Testis (tissue), 3 donors: ENCODE results near the gene EPHA6. TPM values are rescaled to one million over a fixed set of nuclear protein-coding genes. Genes with fewer than 3 reads are reported as not detected.
"Not testable (repeated sequence)": the region's sequence is repeated elsewhere in the genome, so short reads cannot be mapped to it uniquely, and the experiment has no call there.

ENCODE experiments used
- DNase-seq: peaks from one replicate; pipeline ENCODE4 v3.0.0-alpha.2; 2019
- H3K27ac ChIP-seq, 2 donors: fragments of 200-600 bp; sonication (generic); one replicate each; pipeline ENCODE4 v1.5.1; 2019
- H3K27me3 ChIP-seq: fragments of 200-600 bp; sonication (generic); one replicate; pipeline ENCODE4 v1.5.1; 2019
- H3K36me3 ChIP-seq: fragments of 200-600 bp; sonication (generic); one replicate; pipeline ENCODE4 v1.5.1; 2017; ENCODE audit warnings: low read depth; ENCODE audit errors: missing control alignments
- H3K4me1 ChIP-seq: fragments of 200-600 bp; sonication (generic); one replicate; pipeline ENCODE4 v1.5.1; 2019
- H3K4me3 ChIP-seq, 2 donors: fragments of 200-600 bp; sonication (generic); one replicate each; pipeline ENCODE4 v1.5.1; 2017 to 2019
- H3K9me3 ChIP-seq: fragments of 200-600 bp; sonication (generic); one replicate; pipeline ENCODE4 v1.5.1; 2017
- POLR2A ChIP-seq: fragments of 450-650 bp; IDR thresholded peaks from one replicate; pipeline ENCODE4 v1.6.1; 2017; ENCODE audit warnings: antibody characterized with exemption, mild to moderate bottlenecking, moderate library complexity
- WGBS, 2 donors: methylation state at CpG; one replicate each; pipeline ENCODE4 v1.1.5; 2018; 5-methylcytosine and 5-hydroxymethylcytosine counted together
- intact Hi-C: fragments of 100-400 bp; cut with DNase I; formaldehyde crosslinking; loops from one replicate; pipeline ENCODE4 v1.15.1; 2023; ENCODE audit warnings: low total_unique reads
- polyA plus RNA-seq: library from polyadenylated mRNA; stranded (reverse); fragments of 350-450 nt; fragmentation: Illumina TruSeq; extraction: RNeasy Lipid Tissue Mini Kit (QIAGEN cat#74804); gene quantifications from one replicate; pipeline ENCODE4 v1.2.3, GENCODE V29; 2014; ENCODE audit warnings: low read depth, low replicate concordance; ENCODE audit not compliant: insufficient read depth
- total RNA-seq, 2 donors: library from RNA; depleted of rRNA; stranded (reverse); fragments of >200 nt; gene quantifications; one replicate each; pipeline ENCODE4 v1.2.3, GENCODE V29; 2016
- TF ChIP-seq, protein P1 (sequence below), 3 experiments: fragments of 450-650 bp in 2 of 3; fragments of 200-600 bp in 1 of 3; sonication (generic) in 1 of 3; IDR thresholded peaks; one replicate each; pipeline ENCODE4 v1.5.1; 2016 to 2019; ENCODE audit warnings: antibody characterized with exemption in 3 of 3, mild to moderate bottlenecking in 2 of 3, moderate library complexity in 1 of 3

The EPHA6 gene
- total and polyA plus RNA-seq, 3 donors from 2014 or later = 9.8 to 33.0 (median 21.2) TPM

DNA sequence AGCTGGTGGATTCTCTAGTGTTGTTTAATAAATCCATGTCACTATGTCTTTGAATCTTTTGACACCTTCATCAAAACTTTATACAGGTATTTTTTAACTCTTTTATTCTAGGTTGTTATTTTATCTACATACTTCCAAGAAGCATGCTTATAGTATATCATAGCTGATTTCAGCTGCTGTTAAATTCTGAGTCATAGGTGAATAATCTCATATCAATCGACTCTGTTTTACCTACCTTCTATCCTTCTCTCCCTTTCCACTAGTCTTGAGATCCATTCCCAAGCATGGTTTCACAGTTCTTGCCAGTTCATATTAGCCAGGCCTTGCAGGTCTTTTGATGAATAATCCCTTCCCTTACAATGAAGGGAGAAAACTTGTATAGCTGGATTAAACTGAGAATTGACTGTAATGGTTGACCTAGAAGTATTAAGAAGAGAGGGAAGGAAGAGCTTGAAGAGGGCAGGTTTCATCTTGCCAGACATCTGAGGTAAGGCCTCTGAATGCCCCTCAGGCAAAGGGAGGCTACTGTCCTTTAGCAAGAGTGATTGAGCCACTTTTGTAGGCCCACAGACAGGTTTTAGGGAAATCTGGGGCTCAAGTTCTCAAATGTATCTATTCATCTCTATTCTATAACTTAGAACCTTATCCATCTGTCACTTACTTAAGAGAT is 146.4 kb downstream of the EPHA6 start:
- Histone ChIP-seq H3K27me3 (no peaks in the 10 kb centered on the region), H3K36me3 (no peaks in the 10 kb centered on the region), H3K9me3 (no peaks in the 10 kb centered on the region), H3K4me3 (no peak overlapping the region), H3K27ac (no peak overlapping the region), H3K4me1 (no peaks in the 10 kb centered on the region)
- intact Hi-C loops = no loop called here
- 85 to 93% methylated on average over 1 of the region's 1 CpG for WGBS, 2 donors
- TF ChIP-seq POLR2A = no peak
- TF ChIP-seq, protein P1, sequence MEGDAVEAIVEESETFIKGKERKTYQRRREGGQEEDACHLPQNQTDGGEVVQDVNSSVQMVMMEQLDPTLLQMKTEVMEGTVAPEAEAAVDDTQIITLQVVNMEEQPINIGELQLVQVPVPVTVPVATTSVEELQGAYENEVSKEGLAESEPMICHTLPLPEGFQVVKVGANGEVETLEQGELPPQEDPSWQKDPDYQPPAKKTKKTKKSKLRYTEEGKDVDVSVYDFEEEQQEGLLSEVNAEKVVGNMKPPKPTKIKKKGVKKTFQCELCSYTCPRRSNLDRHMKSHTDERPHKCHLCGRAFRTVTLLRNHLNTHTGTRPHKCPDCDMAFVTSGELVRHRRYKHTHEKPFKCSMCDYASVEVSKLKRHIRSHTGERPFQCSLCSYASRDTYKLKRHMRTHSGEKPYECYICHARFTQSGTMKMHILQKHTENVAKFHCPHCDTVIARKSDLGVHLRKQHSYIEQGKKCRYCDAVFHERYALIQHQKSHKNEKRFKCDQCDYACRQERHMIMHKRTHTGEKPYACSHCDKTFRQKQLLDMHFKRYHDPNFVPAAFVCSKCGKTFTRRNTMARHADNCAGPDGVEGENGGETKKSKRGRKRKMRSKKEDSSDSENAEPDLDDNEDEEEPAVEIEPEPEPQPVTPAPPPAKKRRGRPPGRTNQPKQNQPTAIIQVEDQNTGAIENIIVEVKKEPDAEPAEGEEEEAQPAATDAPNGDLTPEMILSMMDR (IDR thresholded peaks at IDR 0.05) = no peak
- DNase-seq = no peak

DNA sequence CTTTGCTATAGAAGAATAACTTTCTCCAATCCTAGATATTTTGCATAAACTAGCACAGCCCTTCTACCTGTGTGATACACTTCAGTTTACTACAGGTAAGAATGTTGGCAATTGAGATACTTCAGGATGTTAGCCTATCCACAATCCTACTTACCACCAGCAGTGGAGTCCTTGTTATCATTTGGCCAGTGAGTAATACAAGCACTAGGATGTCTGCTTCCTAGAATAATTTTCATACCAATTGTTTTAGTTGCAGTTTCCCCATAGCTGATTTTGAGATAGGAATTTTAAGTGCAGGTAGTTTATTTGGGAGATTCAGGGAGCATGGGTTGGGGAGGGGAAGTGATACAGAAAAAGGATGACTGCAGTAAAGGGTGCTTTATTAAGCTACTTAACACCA is 147.2 kb downstream of the EPHA6 start:
- H3K27me3 ChIP-seq = no peaks in the 10 kb centered on the region
- no peak overlapping the region for H3K27ac ChIP-seq
- H3K36me3 ChIP-seq = no peaks in the 10 kb centered on the region
- DNase-seq = no peak
- H3K4me3 ChIP-seq = no peak overlapping the region
- H3K4me1 ChIP-seq = no peaks in the 10 kb centered on the region
- intact Hi-C loops = no loop called here
- H3K9me3 ChIP-seq = no peaks in the 10 kb centered on the region
- TF ChIP-seq, protein P1 (IDR thresholded peaks at IDR 0.05) = no peak
- TF ChIP-seq POLR2A = no peak

DNA sequence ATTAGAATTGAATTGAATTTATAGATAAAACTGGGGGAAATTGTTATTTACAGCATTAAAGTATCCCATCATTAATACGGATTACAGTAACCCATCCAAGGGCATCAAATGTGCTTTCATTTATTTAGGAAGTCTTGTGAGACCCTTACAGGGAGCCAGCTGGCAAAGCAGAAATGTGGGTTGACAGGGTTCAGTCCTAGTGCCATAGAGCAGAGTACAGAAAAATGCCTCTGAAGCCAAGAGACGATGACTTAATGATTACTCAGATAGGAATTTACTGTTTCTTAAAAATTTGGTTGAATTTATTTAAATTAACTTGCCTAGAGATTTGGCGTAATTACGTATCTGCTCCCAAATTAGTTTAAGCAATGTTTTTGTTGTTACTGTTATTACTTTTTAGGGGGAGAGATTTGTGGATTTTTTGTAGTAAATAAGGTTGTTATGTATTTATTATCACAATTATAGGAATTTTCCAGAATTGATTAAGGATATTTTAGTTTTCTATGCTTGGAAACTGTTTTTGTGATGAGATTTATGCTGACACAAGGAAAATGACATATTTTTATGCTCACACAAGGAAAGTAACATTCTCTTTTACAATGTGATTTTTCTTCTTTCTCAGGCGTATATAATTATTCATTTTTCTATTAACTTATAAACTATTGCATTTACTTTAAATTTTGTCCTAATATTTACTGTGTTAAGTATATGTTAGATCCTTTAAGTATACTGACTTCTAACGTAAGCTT is 152.0 kb downstream of the EPHA6 start:
- 89 to 91% methylated on average over 6 of the region's 6 CpGs for WGBS, 2 donors
- DNase-seq = no peak
- intact Hi-C loops = no loop called here
- Histone ChIP-seq H3K36me3 (no peaks in the 10 kb centered on the region), H3K9me3 (no peaks in the 10 kb centered on the region), H3K27ac (no peak overlapping the region), H3K4me3 (no peak overlapping the region), H3K4me1 (no peaks in the 10 kb centered on the region), H3K27me3 (no peaks in the 10 kb centered on the region)
- no peak for TF ChIP-seq POLR2A
- TF ChIP-seq, protein P1 (IDR thresholded peaks at IDR 0.05) = no peak

DNA sequence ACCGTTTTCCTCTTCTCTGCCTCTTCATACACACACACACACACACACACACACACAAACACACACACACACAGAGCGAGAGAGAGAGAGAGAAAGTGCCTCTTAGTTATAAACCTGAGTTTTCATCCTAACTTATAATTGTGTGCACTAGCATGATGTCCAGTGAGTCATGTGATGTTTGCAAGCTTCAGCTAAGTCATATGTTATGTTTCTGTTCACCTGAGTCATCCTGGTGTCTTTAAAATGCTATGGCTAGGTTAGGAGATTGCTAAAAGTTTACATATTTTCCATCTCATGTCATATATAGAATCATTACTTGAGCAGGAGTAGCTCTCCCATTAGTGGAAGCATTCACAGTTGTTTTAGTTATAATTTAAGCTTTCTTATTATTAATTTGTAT is 155.8 kb downstream of the EPHA6 start:
- H3K4me1 ChIP-seq = no peaks in the 10 kb centered on the region
- intact Hi-C loops = no loop called here
- H3K27me3 ChIP-seq = no peaks in the 10 kb centered on the region
- H3K27ac ChIP-seq = no peak overlapping the region
- no peak for DNase-seq
- no peaks in the 10 kb centered on the region for H3K9me3 ChIP-seq
- WGBS, 2 donors = 64 to 79% methylated on average over 2 of the region's 2 CpGs
- no peaks in the 10 kb centered on the region for H3K36me3 ChIP-seq
- no peak overlapping the region for H3K4me3 ChIP-seq
- TF ChIP-seq POLR2A = no peak
- TF ChIP-seq, protein P1 (IDR thresholded peaks at IDR 0.05) = no peak

DNA sequence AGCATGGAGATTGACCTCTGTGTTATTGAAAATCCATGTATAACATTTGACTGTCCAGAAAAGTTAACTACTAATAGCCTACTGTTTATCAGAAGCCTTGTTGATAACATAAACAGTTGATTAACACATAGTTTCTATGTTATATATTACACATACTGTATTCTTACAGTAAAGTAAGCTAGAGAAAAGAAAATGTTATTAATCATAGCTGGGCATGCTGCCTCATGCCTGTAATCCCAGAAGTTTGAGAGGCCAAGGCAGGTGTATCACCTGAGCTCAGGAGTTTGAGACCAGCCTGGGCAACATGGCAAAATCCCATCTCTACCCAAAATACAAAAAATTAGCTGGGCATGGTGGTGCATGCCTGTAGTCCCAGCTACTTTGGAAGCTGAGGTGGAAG is 163.3 kb downstream of the EPHA6 start:
- DNase-seq = no peak
- Histone ChIP-seq H3K27me3 (no peaks in the 10 kb centered on the region), H3K4me3 (no peak overlapping the region), H3K36me3 (no peaks in the 10 kb centered on the region), H3K9me3 (no peaks in the 10 kb centered on the region), H3K27ac (no peak overlapping the region), H3K4me1 (no peaks in the 10 kb centered on the region)
- TF ChIP-seq, protein P1 (IDR thresholded peaks at IDR 0.05) = no peak
- TF ChIP-seq POLR2A = no peak
- intact Hi-C loops = no loop called here

DNA sequence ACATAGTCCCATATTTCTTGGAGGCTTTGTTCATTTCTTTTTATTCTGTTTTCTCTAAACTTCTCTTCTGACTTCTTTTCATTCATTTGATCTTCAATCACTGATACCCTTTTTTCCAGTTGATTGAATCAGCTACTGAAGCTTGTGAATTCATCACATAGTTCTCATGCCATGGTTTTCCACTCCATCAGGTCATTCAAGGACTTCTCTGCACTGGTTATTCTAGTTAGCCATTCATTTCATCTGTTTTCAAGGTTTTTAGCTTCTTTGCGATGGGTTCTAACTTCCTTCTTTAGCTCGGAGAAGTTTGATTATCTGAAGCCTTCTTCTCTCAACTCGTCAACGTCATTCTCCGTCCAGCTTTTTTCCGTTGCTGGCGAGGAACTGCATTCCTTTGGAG is 169.3 kb downstream of the EPHA6 start:
- H3K36me3 ChIP-seq, DNase-seq, intact Hi-C loops, H3K27me3 ChIP-seq, H3K27ac ChIP-seq, H3K4me1 ChIP-seq, H3K9me3 ChIP-seq, H3K4me3 ChIP-seq: not testable (repeated sequence)
- 96 to 98% methylated on average over 7 of the region's 7 CpGs for WGBS, 2 donors
